Neural progenitor cell (in vitro differentiated cells): ENCODE results near the gene MSI2.

Experiments used
- EZH2 ChIP-seq: fragments of 200-600 bp; sonication (generic); IDR thresholded peaks from 2 replicates; pipeline ENCODE4 v1.6.1; 2017; ENCODE audit warnings: antibody characterized with exemption, mild to moderate bottlenecking, moderate library complexity
- EZH2phosphoT487 ChIP-seq: fragments of 200-600 bp; sonication (generic); IDR thresholded peaks from 2 replicates; pipeline ENCODE4 v1.6.1; 2017; ENCODE audit warnings: antibody characterized with exemption
- TF ChIP-seq, protein P1 (sequence below): fragments of 200-600 bp; sonication (generic); IDR thresholded peaks from 2 replicates; pipeline ENCODE4 v1.5.1; 2017; ENCODE audit warnings: antibody characterized with exemption, mild to moderate bottlenecking

GRCh38 chr17:57586196-57586740, 329.9 kb downstream of the MSI2 start:
- TF ChIP-seq, protein P1, sequence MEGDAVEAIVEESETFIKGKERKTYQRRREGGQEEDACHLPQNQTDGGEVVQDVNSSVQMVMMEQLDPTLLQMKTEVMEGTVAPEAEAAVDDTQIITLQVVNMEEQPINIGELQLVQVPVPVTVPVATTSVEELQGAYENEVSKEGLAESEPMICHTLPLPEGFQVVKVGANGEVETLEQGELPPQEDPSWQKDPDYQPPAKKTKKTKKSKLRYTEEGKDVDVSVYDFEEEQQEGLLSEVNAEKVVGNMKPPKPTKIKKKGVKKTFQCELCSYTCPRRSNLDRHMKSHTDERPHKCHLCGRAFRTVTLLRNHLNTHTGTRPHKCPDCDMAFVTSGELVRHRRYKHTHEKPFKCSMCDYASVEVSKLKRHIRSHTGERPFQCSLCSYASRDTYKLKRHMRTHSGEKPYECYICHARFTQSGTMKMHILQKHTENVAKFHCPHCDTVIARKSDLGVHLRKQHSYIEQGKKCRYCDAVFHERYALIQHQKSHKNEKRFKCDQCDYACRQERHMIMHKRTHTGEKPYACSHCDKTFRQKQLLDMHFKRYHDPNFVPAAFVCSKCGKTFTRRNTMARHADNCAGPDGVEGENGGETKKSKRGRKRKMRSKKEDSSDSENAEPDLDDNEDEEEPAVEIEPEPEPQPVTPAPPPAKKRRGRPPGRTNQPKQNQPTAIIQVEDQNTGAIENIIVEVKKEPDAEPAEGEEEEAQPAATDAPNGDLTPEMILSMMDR = no peak
- TF ChIP-seq EZH2 = no peak
- no peak for TF ChIP-seq EZH2phosphoT487
